HepG2 (cell line): ENCODE data around the gene LMX1B. TPM values are rescaled to one million over a fixed set of nuclear protein-coding genes. Genes with fewer than 3 reads are reported as not detected.
A peak's percentile ranks its signal among the peaks of the same experiment; 100 is the strongest.

ENCODE experiments used
- ATAC-seq: fragments of 200-7000 bp; cut with Tn5 transposase; 3 replicates; pipeline ENCODE4 v1.9.1; 2020; ENCODE audit warnings: mild to moderate bottlenecking, moderate library complexity
- BruUV-seq: library from RNA; stranded (reverse); fragments of 400-500 nt; replicated peaks from 2 replicates; lab custom pipeline; 2021; lab: Mats Ljungman, UMichigan
- CTCF ChIA-PET: fragments of 300-600 bp; formaldehyde crosslinking; extraction: SDS; loops from one replicate; lab custom pipeline; 2021; ENCODE audit warnings: low total read pairs, inconsistent platforms, low intra/inter-chr PET ratio; lab: Yijun Ruan, JAX
- POLR2A ChIA-PET: fragments of 350-600 bp; sonication (Branson Sonifier 250); formaldehyde crosslinking; loops from one replicate; lab custom pipeline; 2020; ENCODE audit warnings: antibody characterized with exemption, inconsistent platforms; lab: Yijun Ruan, JAX
- DNase-seq: peaks from one replicate; pipeline ENCODE4 v3.0.0-alpha.2; 2015; ENCODE audit warnings: low spot score
- FAIRE-seq: peaks from 3 replicates; lab custom pipeline; 2011; peaks lifted over from hg19 to GRCh38; lab: Jason Lieb, UNC
- H2AFZ ChIP-seq: one replicate; pipeline ENCODE4 v1.6.1; 2011; ENCODE audit warnings: low read length, inconsistent platforms
- H3K27ac ChIP-seq: fragments of 300-600 bp; 3 replicates; pipeline ENCODE4 v1.8.0; 2011; ENCODE audit warnings: mixed run types, mild to moderate bottlenecking, mixed read lengths, low read length, inconsistent platforms; ENCODE audit not compliant: insufficient read depth; ENCODE audit errors: extremely low read length
- H3K27me3 ChIP-seq, 2 experiments: fragments of 200-600 bp in 1 of 2; 2 replicates in 1 of 2; 3 replicates in 1 of 2; pipeline versions ENCODE4 v1.6.0 to v1.8.0; 2011; ENCODE audit warnings: low read length in 2 of 2, mild to moderate bottlenecking in 2 of 2, moderate library complexity in 2 of 2, inconsistent platforms in 1 of 2; ENCODE audit not compliant: insufficient read depth in 2 of 2, control insufficient read depth in 1 of 2
- H3K36me3 ChIP-seq, 2 experiments: fragments of 200-600 bp in 1 of 2; replicated peaks in 1 of 2; 2 replicates in 1 of 2; 3 replicates in 1 of 2; pipeline versions ENCODE4 v1.5.1 to v1.8.0; 2011; ENCODE audit warnings: low read length in 2 of 2, inconsistent platforms in 1 of 2; ENCODE audit not compliant: insufficient read depth in 2 of 2, control insufficient read depth in 1 of 2
- H3K4me1 ChIP-seq: 2 replicates; pipeline ENCODE4 v1.5.1; 2012; ENCODE audit warnings: low read length, inconsistent platforms; ENCODE audit not compliant: insufficient read depth
- H3K4me2 ChIP-seq: 2 replicates; pipeline ENCODE4 v1.6.0; 2011; ENCODE audit warnings: low read depth, low read length, inconsistent platforms
- H3K4me3 ChIP-seq, 3 experiments: fragments of 200-600 bp in 1 of 3; sonication (generic), shearing (Covaris generic) in 1 of 3; replicated peaks in 1 of 3; 2 replicates each; pipeline ENCODE4 v1.5.1; 2011 to 2016; ENCODE audit warnings: low read length in 3 of 3, inconsistent platforms in 2 of 3, low read depth in 2 of 3, mild to moderate bottlenecking in 2 of 3, control low read depth in 1 of 3, mixed read lengths in 1 of 3; ENCODE audit not compliant: insufficient read depth in 1 of 3
- H3K79me2 ChIP-seq: one replicate; pipeline ENCODE4 v1.6.1; 2011; ENCODE audit warnings: low read length, inconsistent platforms; ENCODE audit not compliant: insufficient read depth
- H3K9ac ChIP-seq: 2 replicates; pipeline ENCODE4 v1.6.0; 2011; ENCODE audit warnings: mild to moderate bottlenecking, low read depth, low read length, inconsistent platforms; ENCODE audit not compliant: insufficient read depth
- H3K9me3 ChIP-seq: 2 replicates; pipeline ENCODE4 v1.5.1; 2012; ENCODE audit warnings: mild to moderate bottlenecking, low read length
- H4K20me1 ChIP-seq: 2 replicates; pipeline ENCODE4 v1.6.0; 2011; ENCODE audit warnings: inconsistent platforms, mild to moderate bottlenecking, low read length, moderate library complexity; ENCODE audit not compliant: insufficient read depth
- EZH2 ChIP-seq: conservative IDR thresholded peaks from 2 replicates; pipeline ENCODE4 v1.6.1; 2012; ENCODE audit warnings: mild to moderate bottlenecking, low read depth, low read length, moderate library complexity
- SNAPC2 ChIP-seq: sonication (generic); formaldehyde crosslinking; IDR thresholded peaks from 2 replicates; pipeline ENCODE4 v1.8.1; 2022; ENCODE audit warnings: mild to moderate bottlenecking, missing genetic modification reagents
- SUZ12 ChIP-seq: fragments of 150-350 bp; IDR thresholded peaks from 2 replicates; pipeline ENCODE4 v1.6.1; 2014; ENCODE audit warnings: low read depth, low read length
- TSC22D2 ChIP-seq: sonication (generic); formaldehyde crosslinking; IDR thresholded peaks from 2 replicates; pipeline ENCODE4 v1.5.1; 2020; ENCODE audit warnings: missing genetic modification reagents, mild to moderate bottlenecking, borderline replicate concordance
- ZNF296 ChIP-seq: sonication (generic); formaldehyde crosslinking; conservative IDR thresholded peaks from 2 replicates; pipeline ENCODE4 v1.5.0; 2020; ENCODE audit warnings: mild to moderate bottlenecking, missing genetic modification reagents
- WGBS: methylation state at CpG from one replicate; pipeline ENCODE4 v1.1.6; 2017; ENCODE audit warnings: low lambda C conversion rate; 5-methylcytosine and 5-hydroxymethylcytosine counted together
- in situ Hi-C: cut with HindIII; loops from 2 replicates; pipeline ENCODE4 v1.10.0; 2017; ENCODE audit warnings: low pct_unique_long_range_greater_than_20kb; ENCODE audit not compliant: extremely low pct_ligation_motif_present
- intact Hi-C: fragments of 100-400 bp; cut with micrococcal nuclease; formaldehyde crosslinking; loops from one replicate; pipeline ENCODE4 v1.10.0; 2022; ENCODE audit not compliant: unreplicated experiment
- polyA plus RNA-seq, 8 experiments: library from polyadenylated mRNA; depleted of rRNA in 3 of 8; stranded (reverse) in 7 of 8; unstranded in 1 of 8; fragments of >200 nt; fragmentation: Illumina TruSeq in 4 of 8; extraction: Trizol in 4 of 8; gene quantifications; 2 replicates each; pipeline versions ENCODE4 v1.2.1 to v1.2.3, GENCODE V29; 2011 to 2016; ENCODE audit warnings: low read depth in 4 of 8, missing spikeins in 1 of 8, mixed read lengths in 1 of 8; ENCODE audit not compliant: insufficient read depth in 1 of 8
- total RNA-seq, 5 experiments: library from RNA; depleted of rRNA; stranded (reverse); fragments of >200 nt; fragmentation: Illumina TruSeq; extraction: Trizol; gene quantifications; 2 replicates each; pipeline ENCODE4 v1.2.3, GENCODE V29; 2016; ENCODE audit warnings: low read depth in 1 of 5
- TF ChIP-seq, protein P1 (sequence below): sonication (generic); formaldehyde crosslinking; IDR thresholded peaks from 2 replicates; pipeline ENCODE4 v1.9.0; 2021; ENCODE audit warnings: missing genetic modification reagents, borderline replicate concordance
- TF ChIP-seq, protein P2 (sequence below): sonication (generic); formaldehyde crosslinking; IDR thresholded peaks from 2 replicates; pipeline ENCODE4 v1.5.0; 2020; ENCODE audit warnings: mild to moderate bottlenecking, missing genetic modification reagents
- TF ChIP-seq, protein P3 (sequence below): sonication (generic); formaldehyde crosslinking; IDR thresholded peaks from 2 replicates; pipeline ENCODE4 v1.8.0; 2022; ENCODE audit warnings: mild to moderate bottlenecking, missing genetic modification reagents, moderate library complexity

The LMX1B gene
- total and polyA plus RNA-seq, 2 of the 13 experiments (the other 11 are each of a cell fraction or from before 2014, with no cell fraction given) = not detected

GRCh38 chr9:126616521-126616976, 2.8 kb downstream of the LMX1B start:
- peaks cover 28% of the 10 kb centered on the region for H3K4me1 ChIP-seq
- no peaks in the 10 kb centered on the region for H3K36me3 ChIP-seq
- DNase-seq = no peak
- ATAC-seq = no peak
- H3K27me3 ChIP-seq = peaks cover 25 to 91% of the 10 kb centered on the region in 2 experiments
- H3K4me3 ChIP-seq = no peak overlapping the region
- H3K9ac ChIP-seq = no peak overlapping the region
- H3K9me3 ChIP-seq = no peaks in the 10 kb centered on the region
- H3K27ac ChIP-seq = no peak overlapping the region
- intact Hi-C loops (no loop called here), in situ Hi-C loops (no loop called here)
- POLR2A ChIA-PET = no interaction called here
- BruUV-seq = no TSS peak
- TF ChIP-seq, protein P1, sequence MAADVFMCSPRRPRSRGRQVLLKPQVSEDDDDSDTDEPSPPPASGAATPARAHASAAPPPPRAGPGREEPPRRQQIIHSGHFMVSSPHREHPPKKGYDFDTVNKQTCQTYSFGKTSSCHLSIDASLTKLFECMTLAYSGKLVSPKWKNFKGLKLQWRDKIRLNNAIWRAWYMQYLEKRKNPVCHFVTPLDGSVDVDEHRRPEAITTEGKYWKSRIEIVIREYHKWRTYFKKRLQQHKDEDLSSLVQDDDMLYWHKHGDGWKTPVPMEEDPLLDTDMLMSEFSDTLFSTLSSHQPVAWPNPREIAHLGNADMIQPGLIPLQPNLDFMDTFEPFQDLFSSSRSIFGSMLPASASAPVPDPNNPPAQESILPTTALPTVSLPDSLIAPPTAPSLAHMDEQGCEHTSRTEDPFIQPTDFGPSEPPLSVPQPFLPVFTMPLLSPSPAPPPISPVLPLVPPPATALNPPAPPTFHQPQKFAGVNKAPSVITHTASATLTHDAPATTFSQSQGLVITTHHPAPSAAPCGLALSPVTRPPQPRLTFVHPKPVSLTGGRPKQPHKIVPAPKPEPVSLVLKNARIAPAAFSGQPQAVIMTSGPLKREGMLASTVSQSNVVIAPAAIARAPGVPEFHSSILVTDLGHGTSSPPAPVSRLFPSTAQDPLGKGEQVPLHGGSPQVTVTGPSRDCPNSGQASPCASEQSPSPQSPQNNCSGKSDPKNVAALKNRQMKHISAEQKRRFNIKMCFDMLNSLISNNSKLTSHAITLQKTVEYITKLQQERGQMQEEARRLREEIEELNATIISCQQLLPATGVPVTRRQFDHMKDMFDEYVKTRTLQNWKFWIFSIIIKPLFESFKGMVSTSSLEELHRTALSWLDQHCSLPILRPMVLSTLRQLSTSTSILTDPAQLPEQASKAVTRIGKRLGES = no peak
- TF ChIP-seq, protein P2, sequence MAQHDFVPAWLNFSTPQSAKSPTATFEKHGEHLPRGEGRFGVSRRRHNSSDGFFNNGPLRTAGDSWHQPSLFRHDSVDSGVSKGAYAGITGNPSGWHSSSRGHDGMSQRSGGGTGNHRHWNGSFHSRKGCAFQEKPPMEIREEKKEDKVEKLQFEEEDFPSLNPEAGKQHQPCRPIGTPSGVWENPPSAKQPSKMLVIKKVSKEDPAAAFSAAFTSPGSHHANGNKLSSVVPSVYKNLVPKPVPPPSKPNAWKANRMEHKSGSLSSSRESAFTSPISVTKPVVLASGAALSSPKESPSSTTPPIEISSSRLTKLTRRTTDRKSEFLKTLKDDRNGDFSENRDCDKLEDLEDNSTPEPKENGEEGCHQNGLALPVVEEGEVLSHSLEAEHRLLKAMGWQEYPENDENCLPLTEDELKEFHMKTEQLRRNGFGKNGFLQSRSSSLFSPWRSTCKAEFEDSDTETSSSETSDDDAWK = no peak
- TF ChIP-seq TSC22D2 (CRISPR knock-in tag) (no peak), EZH2 (peak; percentile 42; the same call in 1 of the 2 replicates), SNAPC2 (CRISPR knock-in tag) (no peak), SUZ12 (no peak), ZNF296 (CRISPR knock-in tag) (no peak)
- TF ChIP-seq, protein P3, sequence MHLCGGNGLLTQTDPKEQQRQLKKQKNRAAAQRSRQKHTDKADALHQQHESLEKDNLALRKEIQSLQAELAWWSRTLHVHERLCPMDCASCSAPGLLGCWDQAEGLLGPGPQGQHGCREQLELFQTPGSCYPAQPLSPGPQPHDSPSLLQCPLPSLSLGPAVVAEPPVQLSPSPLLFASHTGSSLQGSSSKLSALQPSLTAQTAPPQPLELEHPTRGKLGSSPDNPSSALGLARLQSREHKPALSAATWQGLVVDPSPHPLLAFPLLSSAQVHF = no peak
- no peak overlapping the region for H3K4me2 ChIP-seq
- CTCF ChIA-PET = no interaction called here
- peaks cover 5% of the 10 kb centered on the region; the same call in 1 of the 2 replicates for H4K20me1 ChIP-seq
- WGBS = 41% methylated on average over 5 of the region's 10 CpGs
- FAIRE-seq = no peak
- H3K79me2 ChIP-seq = no peaks in the 10 kb centered on the region
- H2AFZ ChIP-seq = no peak overlapping the region
